Activated CD4-positive, alpha-beta memory T cell treated with anti-CD3 and anti-CD28 coated beads for 36 hours (primary cell): Measurements from ENCODE around the gene SLC27A5. TPM values are rescaled to one million over a fixed set of nuclear protein-coding genes. Genes with fewer than 3 reads are reported as not detected.

Experiments used
- CTCF ChIA-PET: fragments of 350-600 bp; sonication (Branson Sonifier 250); formaldehyde crosslinking; loops from one replicate; lab custom pipeline; 2021; ENCODE audit warnings: antibody characterized with exemption, inconsistent platforms; lab: Charles Lee
- POLR2A ChIA-PET: fragments of 350-600 bp; sonication (Branson Sonifier 250); formaldehyde crosslinking; loops from one replicate; lab custom pipeline; 2021; ENCODE audit warnings: antibody characterized with exemption; lab: Charles Lee
- DNase-seq: peaks from one replicate; pipeline ENCODE4 v3.0.0-alpha.2; 2020
- H3K27ac Mint-ChIP-seq: one replicate; pipeline ENCODE4 v1.8.0; 2021; ENCODE audit warnings: mixed read lengths
- H3K27me3 Mint-ChIP-seq: one replicate; pipeline ENCODE4 v1.8.0; 2021; ENCODE audit warnings: mixed read lengths
- H3K36me3 Mint-ChIP-seq: one replicate; pipeline ENCODE4 v1.8.0; 2021; ENCODE audit warnings: mixed read lengths
- H3K4me1 Mint-ChIP-seq: one replicate; pipeline ENCODE4 v1.8.0; 2021; ENCODE audit warnings: low read depth, mixed read lengths
- H3K4me3 Mint-ChIP-seq: one replicate; pipeline ENCODE4 v1.8.0; 2021; ENCODE audit warnings: mild to moderate bottlenecking, mixed read lengths
- H3K9me3 Mint-ChIP-seq: one replicate; pipeline ENCODE4 v1.8.0; 2021; ENCODE audit warnings: mixed read lengths
- intact Hi-C: fragments of 100-400 bp; cut with micrococcal nuclease; formaldehyde crosslinking; loops from one replicate; pipeline ENCODE4 v1.15.1; 2023
- total RNA-seq, 2 experiments: library from RNA; stranded (reverse); gene quantifications; one replicate each; pipeline ENCODE4 v1.2.3, GENCODE V29; 2021

SLC27A5 gene
- total RNA-seq, 2 experiments from 2014 or later, result 16.7 to 17.0 TPM

DNA sequence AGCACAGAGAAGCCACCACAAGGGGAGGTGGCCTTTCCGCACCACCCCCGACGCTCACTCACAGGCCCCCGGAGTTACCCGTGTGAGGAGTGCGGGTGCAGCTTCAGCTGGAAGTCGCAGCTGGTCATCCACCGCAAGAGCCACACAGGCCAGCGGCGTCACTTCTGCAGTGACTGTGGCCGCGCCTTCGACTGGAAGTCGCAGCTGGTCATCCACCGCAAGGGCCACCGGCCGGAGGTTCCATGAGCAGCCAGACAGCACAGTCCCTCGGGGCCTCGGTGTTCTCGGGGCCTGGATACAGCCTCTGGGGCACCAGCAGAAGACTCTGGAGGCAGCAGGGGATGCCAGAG lies 31.3 kb downstream of the SLC27A5 start:
- CTCF ChIA-PET, result interaction anchor here (0.9 kb wide), 1 partner anchor 117 kb away, joined by 3 read pairs; no protein-coding TSS in a partner anchor
- Mint-ChIP-seq H3K36me3 (peaks cover 13% of the 10 kb centered on the region), H3K4me1 (peaks cover 9% of the 10 kb centered on the region), H3K4me3 (no peak overlapping the region), H3K9me3 (no peaks in the 10 kb centered on the region), H3K27ac (no peak overlapping the region), H3K27me3 (no peaks in the 10 kb centered on the region)
- POLR2A ChIA-PET, result no interaction called here
- intact Hi-C loops, result no loop called here
- DNase-seq, result no peak

DNA sequence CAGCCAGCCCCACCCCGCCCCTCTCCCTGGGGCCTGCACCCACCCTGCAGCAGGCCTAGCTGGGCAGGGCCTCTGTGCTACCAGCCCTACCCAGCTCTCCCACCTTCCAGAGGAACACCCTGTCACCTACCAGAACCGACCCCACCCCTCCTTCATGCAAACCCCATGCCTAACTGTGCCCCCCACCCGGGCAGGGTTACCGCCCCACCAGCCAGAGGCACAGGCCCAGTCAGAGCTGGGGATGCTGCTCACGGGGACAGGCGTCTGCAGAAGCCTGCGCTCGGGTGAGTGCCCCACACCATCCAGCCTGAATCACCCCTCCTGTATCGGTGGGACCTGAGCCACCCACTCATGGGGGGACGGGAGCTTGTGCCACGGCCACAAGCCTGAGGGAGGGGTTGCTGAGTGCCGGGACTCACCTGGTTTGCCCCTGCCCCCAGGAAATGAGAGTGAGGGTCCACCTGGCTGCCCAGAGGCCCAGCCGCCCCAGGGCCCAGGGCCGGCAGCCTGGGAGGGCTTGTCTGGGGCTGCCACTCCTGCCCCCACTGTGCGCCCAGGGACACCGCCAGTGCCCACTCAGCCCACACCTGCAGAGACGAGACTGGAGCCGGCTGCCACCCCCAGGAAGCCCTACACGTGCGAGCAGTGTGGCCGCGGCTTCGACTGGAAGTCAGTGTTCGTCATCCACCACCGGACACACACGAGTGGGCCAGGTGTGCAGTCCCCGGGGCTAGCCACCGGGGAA lies 31.9 kb downstream of the SLC27A5 start:
- intact Hi-C loops, result no loop called here
- Mint-ChIP-seq H3K4me1 (peaks cover 13% of the 10 kb centered on the region), H3K36me3 (peaks cover 13% of the 10 kb centered on the region), H3K27me3 (no peaks in the 10 kb centered on the region), H3K27ac (no peak overlapping the region), H3K9me3 (no peaks in the 10 kb centered on the region), H3K4me3 (no peak overlapping the region)
- ChIA-PET POLR2A (interaction anchor here (1.3 kb wide), 1 partner anchor 9 kb away, joined by 5 read pairs; no protein-coding TSS in a partner anchor), CTCF (interaction anchor here (0.9 kb wide), 1 partner anchor 117 kb away, joined by 3 read pairs; no protein-coding TSS in a partner anchor)
- DNase-seq, result no peak

DNA sequence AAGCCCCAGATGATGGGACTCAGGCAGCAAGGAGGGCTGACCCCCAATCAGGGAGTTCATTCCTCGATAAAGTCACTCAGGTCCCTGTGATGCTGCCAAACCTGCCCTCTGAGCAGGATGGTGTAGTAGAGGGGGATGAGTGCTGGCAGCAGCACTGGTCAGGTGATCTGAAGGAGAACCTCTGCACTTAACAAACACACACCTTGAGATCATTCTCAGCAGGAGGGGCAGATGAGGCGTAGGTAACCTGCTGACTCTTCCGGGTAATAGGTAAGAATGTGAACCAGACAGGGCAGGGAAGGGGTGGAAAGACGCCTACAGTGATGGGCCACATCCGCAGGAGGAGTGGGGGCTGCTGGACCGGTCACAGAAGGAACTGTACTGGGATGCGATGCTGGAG lies 32.5 kb downstream of the SLC27A5 start:
- Mint-ChIP-seq H3K4me1 (peaks cover 16% of the 10 kb centered on the region), H3K27ac (no peak overlapping the region), H3K36me3 (peaks cover 13% of the 10 kb centered on the region), H3K27me3 (no peaks in the 10 kb centered on the region), H3K9me3 (no peaks in the 10 kb centered on the region), H3K4me3 (no peak overlapping the region)
- intact Hi-C loops, result no loop called here
- ChIA-PET CTCF (no interaction called here), POLR2A (interaction anchor here (1.3 kb wide), 1 partner anchor 10 kb away, joined by 5 read pairs; no protein-coding TSS in a partner anchor)
- DNase-seq, result no peak

DNA sequence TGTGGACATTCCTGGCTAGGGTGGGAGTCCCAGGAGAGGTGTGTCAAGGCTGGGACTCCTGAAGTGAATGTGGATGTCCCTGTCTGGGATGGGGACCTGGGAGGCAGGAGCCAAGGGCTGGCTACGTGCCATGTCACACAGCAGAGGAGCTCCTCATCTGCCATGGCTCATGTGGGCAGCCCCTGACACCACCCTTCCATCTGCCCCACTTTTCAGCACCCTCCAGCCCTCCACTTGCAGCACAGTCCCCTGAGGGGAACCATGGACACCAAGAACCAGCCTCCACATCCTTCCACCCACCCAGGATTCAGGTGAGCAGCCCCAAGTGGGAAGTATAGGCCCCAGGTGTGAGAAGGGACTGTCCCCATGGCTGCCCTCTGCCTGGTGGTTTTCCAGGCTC lies 33.9 kb downstream of the SLC27A5 start:
- no peak for DNase-seq
- peaks cover 16% of the 10 kb centered on the region for H3K4me1 Mint-ChIP-seq
- H3K27ac Mint-ChIP-seq, result peak overlapping the region; percentile 33
- intact Hi-C loops, result loop anchor here (2.0 kb wide), 2 partner anchors 97 to 199 kb away; partner anchors contain the start of genes ZNF8 and ZNF837
- ChIA-PET POLR2A (no interaction called here), CTCF (interaction anchor here (1.3 kb wide), 1 partner anchor 36 kb away, joined by 3 read pairs; no protein-coding TSS in a partner anchor)
- H3K36me3 Mint-ChIP-seq, result peaks cover 14% of the 10 kb centered on the region
- H3K27me3 Mint-ChIP-seq, result no peaks in the 10 kb centered on the region
- no peak overlapping the region for H3K4me3 Mint-ChIP-seq
- H3K9me3 Mint-ChIP-seq, result no peaks in the 10 kb centered on the region

DNA sequence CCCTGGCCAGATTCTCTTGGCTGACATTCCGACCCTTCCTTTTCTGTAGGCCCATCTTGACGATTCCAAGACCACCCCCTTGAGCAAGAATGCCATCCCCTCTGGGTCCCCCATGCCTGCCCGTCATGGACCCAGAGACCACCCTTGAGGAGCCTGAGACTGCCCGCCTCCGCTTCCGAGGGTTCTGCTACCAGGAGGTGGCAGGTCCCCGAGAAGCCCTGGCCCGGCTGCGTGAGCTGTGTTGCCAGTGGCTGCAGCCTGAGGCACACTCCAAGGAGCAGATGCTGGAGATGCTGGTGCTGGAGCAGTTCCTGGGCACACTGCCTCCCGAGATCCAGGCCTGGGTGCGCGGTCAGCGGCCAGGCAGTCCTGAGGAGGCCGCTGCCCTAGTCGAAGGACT lies 34.7 kb downstream of the SLC27A5 start:
- no peaks in the 10 kb centered on the region for H3K9me3 Mint-ChIP-seq
- H3K4me1 Mint-ChIP-seq, result peaks cover 16% of the 10 kb centered on the region
- peak overlapping the region; percentile 93 for H3K4me3 Mint-ChIP-seq
- peaks cover 15% of the 10 kb centered on the region for H3K36me3 Mint-ChIP-seq
- ChIA-PET POLR2A (interaction anchor here (1.6 to 3.0 kb wide), 2 partner anchors 11 to 12 kb away, joined by 4 to 11 read pairs; partner anchors contain the start of gene ZNF324), CTCF (interaction anchor here (1.3 to 2.6 kb wide), 2 partner anchors 37 to 43 kb away, joined by 3 to 12 read pairs; partner anchors contain the start of gene ZBTB45)
- intact Hi-C loops, result loop anchor here (2.0 kb wide), 2 partner anchors 96 to 198 kb away; partner anchors contain the start of genes ZNF8 and ZNF837
- DNase-seq, result no peak
- H3K27me3 Mint-ChIP-seq, result no peaks in the 10 kb centered on the region
- peak overlapping the region; percentile 99 for H3K27ac Mint-ChIP-seq

DNA sequence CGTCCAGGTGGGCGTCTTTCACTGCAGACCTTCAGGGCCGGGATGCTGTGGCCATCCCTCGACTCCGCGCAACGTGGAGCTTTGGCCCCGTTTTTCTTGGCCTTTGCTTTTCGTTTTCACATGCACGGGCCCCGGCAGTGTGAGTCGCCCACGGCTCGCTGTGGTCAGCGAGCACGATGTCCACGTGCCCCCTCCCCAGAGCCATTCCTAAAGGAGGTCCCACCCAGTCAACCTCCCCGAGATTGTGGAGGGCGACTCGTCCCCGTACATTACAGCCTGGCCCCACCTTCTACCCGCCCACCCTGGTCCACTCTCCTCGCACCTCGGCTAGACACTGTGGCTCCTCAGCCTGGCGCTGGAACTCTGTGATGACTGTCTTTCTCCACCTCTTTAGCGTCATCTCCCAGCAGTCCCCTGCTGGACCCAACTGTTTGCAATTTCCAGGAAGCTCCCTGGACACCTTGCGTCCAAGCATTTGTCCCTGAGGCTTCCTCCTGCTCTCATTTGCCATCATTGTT lies 35.2 kb downstream of the SLC27A5 start:
- H3K36me3 Mint-ChIP-seq, result peaks cover 15% of the 10 kb centered on the region
- no peaks in the 10 kb centered on the region for H3K27me3 Mint-ChIP-seq
- DNase-seq, result peak; percentile 30
- H3K4me1 Mint-ChIP-seq, result peaks cover 16% of the 10 kb centered on the region
- peak overlapping the region; percentile 99 for H3K27ac Mint-ChIP-seq
- ChIA-PET CTCF (interaction anchor here (2.6 kb wide), 1 partner anchor 43 kb away, joined by 12 read pairs; the partner anchor contains the start of gene ZBTB45), POLR2A (interaction anchor here (1.6 to 3.0 kb wide), 2 partner anchors 11 to 13 kb away, joined by 4 to 11 read pairs; partner anchors contain the start of gene ZNF324)
- intact Hi-C loops, result loop anchor here (1.0 to 2.0 kb wide), 7 partner anchors 12 to 198 kb away; partner anchors contain the start of genes ZNF132, ZNF324B, ZNF8 and ZNF837
- H3K9me3 Mint-ChIP-seq, result no peaks in the 10 kb centered on the region
- peak overlapping the region; percentile 93 for H3K4me3 Mint-ChIP-seq

DNA sequence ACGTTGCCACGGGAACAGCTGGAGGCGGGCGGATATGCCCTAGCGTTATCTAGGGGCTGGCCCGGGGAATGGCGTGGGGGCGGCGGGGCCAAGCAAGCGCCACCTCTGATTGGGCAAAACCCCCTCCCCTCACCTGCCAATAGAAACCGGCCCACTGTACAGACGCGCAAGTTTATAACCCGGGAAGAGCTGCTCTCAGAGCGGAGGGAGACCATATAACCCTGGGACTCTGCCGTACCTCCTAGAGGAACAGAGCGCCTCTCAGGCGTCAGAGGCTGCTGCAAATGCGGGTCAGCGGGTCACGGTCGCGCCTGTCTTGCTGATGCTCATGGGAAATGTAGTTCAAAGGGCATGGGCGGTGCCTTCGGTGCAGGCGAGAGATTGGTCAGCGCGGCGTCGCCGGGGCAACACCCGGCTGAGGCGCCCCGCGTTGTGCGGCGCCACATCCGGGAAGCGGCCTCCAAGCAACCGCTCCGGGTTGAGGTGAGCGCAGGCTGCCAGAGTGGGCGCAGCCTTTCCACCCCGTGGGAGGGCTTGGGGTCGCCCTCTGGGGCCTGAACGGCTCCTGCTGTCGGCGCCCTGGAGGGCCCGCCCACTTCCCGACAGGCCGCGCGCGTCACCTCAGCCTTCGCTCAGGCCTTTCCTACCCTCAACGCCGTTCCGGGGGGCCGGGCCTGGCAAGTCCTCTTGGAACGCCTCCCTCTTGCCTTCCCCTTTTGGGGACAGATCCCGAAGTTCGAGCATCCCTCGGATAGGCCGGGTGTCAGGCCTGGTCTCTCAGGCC lies 35.9 kb downstream of the SLC27A5 start, which contains the start of gene ZNF446:
ZNF446 (plus strand) TSS at position 639 of the 784 bp plus-strand sequence. CDS start 867 bp downstream, outside the sequence.
- peaks cover 12% of the 10 kb centered on the region for H3K36me3 Mint-ChIP-seq
- intact Hi-C loops, result loop anchor here (1.0 to 2.0 kb wide), 10 partner anchors 9 to 197 kb away; partner anchors contain the start of genes TRIM28, ZBTB45, ZNF132 and ZNF324
- CTCF ChIA-PET, result interaction anchor here (0.7 to 2.6 kb wide), 4 partner anchors 38 to 257 kb away, joined by 3 to 12 read pairs (median 3); partner anchors contain the start of genes ZBTB45 and ZNF584
- no peaks in the 10 kb centered on the region for H3K27me3 Mint-ChIP-seq
- peak within 1 kb of the TSS; percentile 93 for H3K4me3 Mint-ChIP-seq
- H3K9me3 Mint-ChIP-seq, result no peaks in the 10 kb centered on the region
- POLR2A ChIA-PET, result interaction anchor here (1.1 to 3.0 kb wide), 4 partner anchors 10 to 43 kb away, joined by 4 to 11 read pairs (median 4); partner anchors contain the start of genes ZBTB45 and ZNF324
- peak; percentile 98 for DNase-seq
- peak within 1 kb of the TSS; percentile 99 for H3K27ac Mint-ChIP-seq
- H3K4me1 Mint-ChIP-seq, result peaks cover 16% of the 10 kb centered on the region

DNA sequence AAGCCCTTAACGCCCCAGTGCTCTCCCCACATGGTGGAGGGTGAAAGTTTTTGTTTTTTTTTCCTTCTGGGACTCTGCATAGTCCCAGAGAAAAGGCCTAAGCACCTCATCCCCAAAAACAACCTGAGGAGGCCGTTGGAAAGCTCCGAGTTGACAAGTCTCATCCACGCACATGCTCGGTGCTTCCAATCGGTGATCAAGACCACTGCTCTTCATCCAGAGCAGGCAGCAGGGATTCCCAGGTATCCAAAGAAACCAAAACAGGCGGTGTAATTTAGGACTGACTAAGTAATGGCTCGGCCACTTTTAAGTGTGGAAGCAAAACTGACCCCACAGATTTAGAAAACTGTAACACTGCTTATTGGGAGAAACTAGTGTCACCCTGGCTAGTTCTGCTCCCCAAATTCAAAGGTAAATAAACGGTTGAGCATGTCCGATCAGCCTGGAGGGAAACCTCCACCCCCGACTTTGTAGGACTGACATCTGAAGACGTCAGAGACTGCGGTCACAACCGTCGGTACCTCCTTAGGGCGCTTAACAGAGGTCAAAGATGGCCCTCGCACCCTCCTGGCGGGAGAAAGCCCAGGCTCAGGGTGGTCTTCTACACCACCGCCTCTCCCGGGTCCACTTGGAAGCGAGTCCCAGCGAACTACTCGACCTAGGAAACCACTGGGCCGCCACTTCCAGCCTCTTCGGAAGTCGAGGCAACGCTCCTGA lies 36.6 kb downstream of the SLC27A5 start:
- intact Hi-C loops, result loop anchor here (1.0 to 2.0 kb wide), 3 partner anchors 8 to 69 kb away; partner anchors contain the start of genes TRIM28, ZBTB45 and ZNF324
- DNase-seq, result no peak
- Mint-ChIP-seq H3K27me3 (no peaks in the 10 kb centered on the region), H3K4me1 (peaks cover 16% of the 10 kb centered on the region), H3K4me3 (peak overlapping the region; percentile 93), H3K9me3 (no peaks in the 10 kb centered on the region), H3K36me3 (peaks cover 13% of the 10 kb centered on the region), H3K27ac (peak overlapping the region; percentile 99)
- ChIA-PET POLR2A (interaction anchor here (0.8 to 3.0 kb wide), 5 partner anchors 14 to 128 kb away, joined by 3 to 11 read pairs (median 4); partner anchors contain the start of gene ZBTB45), CTCF (interaction anchor here (0.7 to 2.6 kb wide), 5 partner anchors 39 to 256 kb away, joined by 3 to 12 read pairs (median 3); partner anchors contain the start of genes ZBTB45 and ZNF584)

DNA sequence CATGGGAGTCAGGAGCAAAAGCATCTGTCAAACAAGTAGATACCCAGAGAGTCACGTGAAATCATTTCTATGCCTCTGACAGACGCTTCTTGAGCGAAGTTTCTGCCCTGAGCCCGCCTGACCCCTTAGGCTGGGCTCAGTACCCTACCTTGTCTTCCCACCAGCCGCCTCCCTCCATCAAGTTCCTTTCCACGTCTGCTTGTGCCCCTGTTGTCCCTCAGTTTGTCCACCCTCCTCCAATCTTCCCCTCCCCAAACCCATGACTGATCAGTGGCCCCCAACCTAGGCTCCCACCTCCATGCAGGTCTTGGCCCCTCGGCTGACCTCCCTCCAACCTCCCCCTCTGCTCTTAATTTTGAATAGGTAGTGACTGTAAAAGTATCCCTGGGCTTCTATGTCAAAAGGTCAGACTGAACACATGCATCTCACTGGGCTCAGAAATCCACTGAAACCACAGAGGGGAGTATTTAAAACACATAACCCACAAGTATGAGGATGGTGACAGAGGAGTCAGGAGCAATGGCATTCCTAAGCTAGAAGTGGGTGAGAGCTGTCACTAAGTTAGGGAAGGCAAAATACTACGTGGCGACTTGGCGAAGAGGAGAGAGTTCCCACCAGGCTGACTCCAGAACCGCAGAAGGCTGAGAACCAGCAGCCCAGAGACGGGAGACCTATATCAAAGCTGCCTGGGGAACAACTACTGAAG lies 37.3 kb downstream of the SLC27A5 start:
- peak overlapping the region; percentile 31 for H3K27ac Mint-ChIP-seq
- ChIA-PET CTCF (interaction anchor here (0.7 to 2.2 kb wide), 2 partner anchors 40 to 45 kb away, joined by 3 to 6 read pairs; partner anchors contain the start of gene ZBTB45), POLR2A (interaction anchor here (0.8 to 3.0 kb wide), 4 partner anchors 14 to 127 kb away, joined by 3 to 11 read pairs (median 4); no protein-coding TSS in a partner anchor)
- H3K36me3 Mint-ChIP-seq, result peaks cover 15% of the 10 kb centered on the region
- peak overlapping the region; percentile 6 for H3K4me3 Mint-ChIP-seq
- no peak for DNase-seq
- intact Hi-C loops, result loop anchor here (2.0 kb wide), 1 partner anchor 44 kb away; the partner anchor contains the start of gene ZBTB45
- H3K27me3 Mint-ChIP-seq, result no peaks in the 10 kb centered on the region
- H3K4me1 Mint-ChIP-seq, result peaks cover 16% of the 10 kb centered on the region
- no peaks in the 10 kb centered on the region for H3K9me3 Mint-ChIP-seq

DNA sequence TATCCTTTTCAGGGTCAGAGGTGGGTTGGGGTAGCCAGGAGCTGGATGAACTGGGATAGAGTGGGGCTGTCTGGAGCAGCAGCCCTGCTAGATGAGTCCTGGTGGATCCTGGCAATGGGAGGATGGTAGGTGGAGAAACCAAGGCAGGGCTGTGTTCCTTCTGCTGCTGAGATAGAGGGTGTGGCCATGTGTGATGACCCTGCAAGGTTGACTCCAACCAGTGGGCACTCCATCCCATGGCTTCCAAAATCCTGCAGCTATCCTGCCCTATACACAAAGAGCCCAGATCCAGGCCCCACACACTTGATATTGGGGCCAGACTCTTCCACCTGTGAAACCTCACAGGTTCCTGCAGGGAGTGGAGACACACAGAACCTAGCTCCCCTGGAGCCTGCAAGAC lies 38.0 kb downstream of the SLC27A5 start:
- Mint-ChIP-seq H3K36me3 (peaks cover 10% of the 10 kb centered on the region), H3K4me1 (peaks cover 17% of the 10 kb centered on the region), H3K27ac (no peak overlapping the region), H3K4me3 (no peak overlapping the region), H3K27me3 (no peaks in the 10 kb centered on the region), H3K9me3 (no peaks in the 10 kb centered on the region)
- POLR2A ChIA-PET, result interaction anchor here (0.7 to 1.7 kb wide), 2 partner anchors 21 to 40 kb away, joined by 4 to 5 read pairs; no protein-coding TSS in a partner anchor
- intact Hi-C loops, result loop anchor here (2.0 kb wide), 1 partner anchor 45 kb away; the partner anchor contains the start of gene ZBTB45
- CTCF ChIA-PET, result interaction anchor here (0.7 to 2.2 kb wide), 3 partner anchors 12 to 46 kb away, joined by 3 to 6 read pairs (median 3); partner anchors contain the start of gene ZBTB45
- no peak for DNase-seq
